DMS114 treated with DMSO at 0.1 percent for 48 hours (cell line): ENCODE measurements around the gene ACBD6.

ENCODE experiments used
- DNase-seq: peaks from one replicate; lab custom pipeline; 2025; ENCODE audit not compliant: unreplicated experiment; lab: John Stamatoyannopoulos, UW

Gene ACBD6

DNA sequence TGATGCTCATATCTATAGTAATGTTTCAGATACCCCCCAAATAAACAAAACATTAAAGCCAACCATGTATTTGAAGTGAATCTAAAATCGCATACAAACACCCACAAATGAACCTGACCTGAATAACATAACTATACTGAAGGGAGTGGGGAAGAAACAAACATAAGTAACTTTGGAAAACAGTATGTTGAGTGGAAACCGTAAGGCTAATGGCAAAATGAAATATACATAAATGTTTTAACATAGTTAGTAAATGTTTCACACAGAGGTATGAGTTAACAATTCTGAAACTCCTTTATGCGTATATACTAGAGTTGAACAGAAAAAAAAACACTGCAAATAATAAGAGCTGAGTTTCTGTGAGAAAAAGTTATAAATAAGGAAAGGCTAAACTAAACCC is 125.6 kb downstream of the ACBD6 start:
- DNase-seq: no peak

DNA sequence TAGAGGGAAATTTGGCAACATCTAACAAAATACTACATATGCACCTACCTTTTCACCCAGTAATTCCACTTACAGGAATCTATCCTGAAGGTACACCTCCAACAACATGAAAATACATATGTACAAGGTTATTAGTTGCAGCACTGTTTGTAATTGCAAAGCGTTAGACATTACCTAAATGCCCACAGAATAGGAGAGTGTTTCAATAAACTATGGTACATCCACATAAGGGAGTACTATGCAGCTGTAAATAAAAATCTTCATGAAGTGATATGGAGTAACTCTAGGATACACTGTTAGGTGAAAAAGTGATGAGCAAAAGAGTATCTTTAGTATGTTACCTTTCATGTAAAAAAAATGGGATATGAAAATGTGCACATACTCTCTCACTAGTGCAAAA is 126.1 kb downstream of the ACBD6 start:
- DNase-seq: no peak

GRCh38 chr1:180372728-180373127 is 129.6 kb downstream of the ACBD6 start:
- DNase-seq: no peak

- no peak for DNase-seq
Measured at GRCh38 chr1:180370597-180370996, 131.8 kb downstream of the ACBD6 start.

DNA sequence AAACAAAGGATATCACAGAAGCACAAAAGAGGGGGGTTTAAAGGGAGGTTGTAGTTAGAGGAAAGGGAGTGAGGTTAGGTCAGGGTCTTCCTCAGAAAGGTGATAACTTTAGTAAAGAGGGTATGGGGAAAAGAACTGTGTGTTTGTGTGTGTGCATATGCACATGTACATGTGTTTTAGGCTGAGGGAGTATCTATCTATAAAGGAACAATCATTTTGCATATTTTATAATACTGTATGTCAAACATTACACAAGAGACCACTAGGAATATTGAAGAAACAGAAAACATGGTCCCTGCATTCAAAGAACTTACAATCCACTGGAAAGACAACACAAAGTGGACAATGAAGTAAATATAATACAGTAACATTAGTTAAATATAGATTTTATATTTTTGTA is 132.2 kb downstream of the ACBD6 start:
- DNase-seq: no peak

DNA sequence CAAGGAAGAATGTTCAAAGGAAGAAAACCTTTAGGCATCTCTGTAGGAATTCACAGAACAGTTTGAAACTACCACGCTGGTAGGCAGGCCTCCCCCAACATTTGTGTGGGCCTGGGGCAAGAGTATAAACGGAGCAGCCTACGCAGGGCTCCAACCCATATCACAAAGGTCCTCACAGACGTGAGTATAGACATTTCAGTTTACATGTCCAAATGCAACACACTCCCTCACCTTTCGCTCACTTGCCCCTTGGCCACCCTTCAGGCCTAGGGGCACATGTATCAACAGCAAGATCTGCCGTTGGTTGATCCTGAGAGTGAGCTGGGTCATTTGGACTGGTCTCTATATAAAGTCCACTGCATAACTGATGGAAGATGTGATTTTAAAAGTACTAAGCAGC is 133.3 kb downstream of the ACBD6 start:
- DNase-seq: no peak

- DNase-seq: no peak
Measured at GRCh38 chr1:180366371-180367068, 135.9 kb downstream of the ACBD6 start.

DNA sequence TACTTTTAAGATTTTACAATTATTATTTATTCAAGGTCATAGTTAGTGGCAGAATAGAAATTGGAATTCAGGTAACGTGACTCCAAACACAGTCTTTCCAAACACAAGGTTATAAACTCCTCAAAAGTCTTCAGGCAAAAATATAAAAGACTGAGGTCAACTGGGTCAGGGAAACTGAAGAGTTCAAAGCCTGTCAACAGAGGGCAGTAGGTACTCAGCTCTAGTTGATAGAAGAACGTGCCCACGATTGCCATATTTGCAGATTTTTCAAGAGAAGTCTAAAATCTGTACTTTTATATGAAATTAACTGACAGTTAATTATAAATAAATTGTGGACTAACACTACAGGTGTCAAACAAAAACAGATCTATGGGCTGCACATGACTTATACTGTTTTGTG is 137.3 kb downstream of the ACBD6 start:
- no peak for DNase-seq

DNA sequence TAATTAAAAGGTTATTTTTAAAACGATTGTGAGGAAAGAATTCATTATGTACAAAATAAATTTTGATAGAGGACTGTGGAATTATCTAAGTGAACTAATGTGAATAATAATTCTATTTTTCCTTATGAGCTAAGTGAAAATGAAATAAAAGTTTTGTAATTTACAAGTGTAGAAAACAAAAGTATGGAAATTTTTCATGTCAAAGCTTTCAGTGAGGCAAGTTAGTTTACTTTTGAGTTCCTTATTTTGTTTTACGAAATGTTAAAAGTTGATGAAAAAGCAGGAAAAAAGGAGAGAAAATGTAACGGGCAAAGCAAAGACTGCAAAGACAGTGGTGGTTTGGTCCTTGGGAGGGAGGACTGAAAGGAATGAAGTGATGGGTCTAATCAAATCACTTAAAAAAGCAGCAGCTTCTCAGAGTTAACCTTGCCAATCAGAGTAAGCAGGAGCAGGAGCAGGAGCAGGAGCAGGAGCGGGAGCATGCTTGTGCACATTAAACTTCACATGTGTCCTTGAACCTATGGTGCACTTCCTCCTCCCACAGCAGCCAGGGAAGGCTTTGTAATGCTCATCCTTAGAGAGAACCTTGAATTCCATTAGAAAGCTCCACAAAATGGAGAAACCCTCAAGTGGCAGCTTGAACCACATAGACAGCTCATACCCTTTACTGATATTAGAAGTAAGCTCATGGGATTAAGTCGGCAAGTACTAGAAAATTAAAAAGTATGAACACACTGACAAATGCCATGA is 139.0 kb downstream of the ACBD6 start:
- no peak for DNase-seq

DNA sequence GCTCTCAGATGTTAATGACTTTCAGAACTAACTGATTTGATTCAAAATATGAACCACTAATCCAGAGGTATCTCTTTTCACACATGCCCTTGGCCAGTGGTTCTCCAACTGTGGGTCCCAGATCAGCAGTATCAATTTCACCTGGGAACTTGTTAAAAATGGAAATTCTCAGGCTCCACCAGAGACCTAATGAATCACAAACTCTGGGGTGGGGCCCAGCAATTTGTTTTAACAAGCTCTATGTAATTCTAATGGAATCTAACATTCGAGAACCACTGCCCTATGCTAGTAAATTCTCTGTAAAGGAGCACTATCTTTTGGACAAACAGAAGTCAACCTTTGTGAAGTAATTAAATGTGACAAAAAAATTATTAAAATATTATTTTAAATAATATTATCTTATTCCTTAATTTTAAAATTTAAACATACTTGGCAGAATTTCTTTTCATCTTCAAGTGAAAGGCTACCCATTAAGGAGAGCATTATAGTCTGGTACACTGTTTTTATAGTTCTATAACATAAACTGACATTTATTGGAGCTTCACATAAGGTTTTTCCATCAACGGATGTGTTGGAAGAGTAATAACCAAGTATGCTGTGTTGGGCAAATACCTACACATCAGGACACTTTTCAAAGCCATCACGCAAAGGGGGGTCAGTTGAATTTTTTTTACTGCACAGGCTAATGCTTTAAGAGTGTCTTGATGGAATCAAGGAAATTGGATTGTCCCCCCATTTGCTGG is 141.9 kb downstream of the ACBD6 start:
- no peak for DNase-seq

GRCh38 chr1:180358649-180359048 is 143.7 kb downstream of the ACBD6 start:
- DNase-seq: no peak

DNA sequence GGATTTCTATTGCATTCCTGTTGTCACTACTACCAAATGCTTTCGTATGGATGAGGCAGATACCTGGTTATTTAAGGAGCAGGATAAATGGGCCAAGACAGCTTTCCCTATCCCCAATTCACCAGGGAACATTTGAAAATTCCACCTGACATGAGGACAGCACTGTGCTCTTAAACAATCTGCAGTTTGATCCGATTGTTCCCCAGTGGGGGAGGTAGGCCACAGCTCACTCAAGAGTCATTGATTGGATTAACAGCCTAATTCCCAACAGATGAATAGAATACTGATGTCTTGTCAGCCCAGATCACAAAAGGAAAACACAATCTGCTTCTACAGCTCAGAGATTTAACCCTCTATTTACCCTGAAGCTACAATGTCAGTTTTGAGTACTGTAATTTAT is 148.4 kb downstream of the ACBD6 start:
- no peak for DNase-seq

- no peak for DNase-seq
Measured at GRCh38 chr1:180352588-180352987, 149.8 kb downstream of the ACBD6 start.

DNA sequence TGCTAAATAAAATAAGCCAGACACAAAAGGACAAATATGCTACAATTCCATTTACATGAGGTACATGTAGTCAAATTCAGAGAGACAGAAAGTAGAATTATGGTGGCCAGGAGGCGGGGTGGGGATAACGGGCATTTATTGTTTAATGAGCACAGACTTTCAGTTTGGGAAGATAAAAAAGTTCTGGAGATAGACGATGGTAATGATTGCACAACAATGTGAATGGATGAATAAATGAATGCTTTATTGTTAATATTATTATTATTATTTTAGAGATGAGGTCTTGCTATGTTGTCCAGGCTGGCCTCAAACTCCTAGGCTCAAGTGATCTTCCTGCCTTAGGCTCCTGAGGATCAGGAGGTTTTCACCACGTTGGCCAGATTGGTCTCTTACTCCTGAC is 150.4 kb downstream of the ACBD6 start:
- no peak for DNase-seq

DNA sequence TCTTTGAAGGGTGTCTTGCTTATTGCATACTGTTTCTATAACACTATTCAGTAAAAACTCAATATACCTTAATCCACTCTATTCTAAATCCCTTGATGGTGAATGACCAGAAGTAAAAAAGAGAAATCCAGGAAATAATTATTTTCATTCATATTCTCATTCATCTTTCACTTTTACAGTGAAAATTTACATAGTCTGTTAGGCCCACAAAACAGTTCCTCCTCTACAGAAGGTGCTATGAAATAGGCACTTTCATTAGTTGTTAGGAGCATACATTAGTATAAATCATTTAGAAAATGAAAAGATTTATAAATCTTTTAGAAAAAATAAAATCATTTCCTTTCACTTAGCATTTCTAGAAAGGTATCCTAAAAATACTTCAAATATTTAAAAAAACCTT is 157.2 kb downstream of the ACBD6 start:
- no peak for DNase-seq

GRCh38 chr1:180343921-180344769 is 158.2 kb downstream of the ACBD6 start:
- no peak for DNase-seq

GRCh38 chr1:180327089-180327488 is 175.3 kb downstream of the ACBD6 start:
- DNase-seq: no peak

GRCh38 chr1:180312926-180313325 is 189.5 kb downstream of the ACBD6 start:
- no peak for DNase-seq

DNA sequence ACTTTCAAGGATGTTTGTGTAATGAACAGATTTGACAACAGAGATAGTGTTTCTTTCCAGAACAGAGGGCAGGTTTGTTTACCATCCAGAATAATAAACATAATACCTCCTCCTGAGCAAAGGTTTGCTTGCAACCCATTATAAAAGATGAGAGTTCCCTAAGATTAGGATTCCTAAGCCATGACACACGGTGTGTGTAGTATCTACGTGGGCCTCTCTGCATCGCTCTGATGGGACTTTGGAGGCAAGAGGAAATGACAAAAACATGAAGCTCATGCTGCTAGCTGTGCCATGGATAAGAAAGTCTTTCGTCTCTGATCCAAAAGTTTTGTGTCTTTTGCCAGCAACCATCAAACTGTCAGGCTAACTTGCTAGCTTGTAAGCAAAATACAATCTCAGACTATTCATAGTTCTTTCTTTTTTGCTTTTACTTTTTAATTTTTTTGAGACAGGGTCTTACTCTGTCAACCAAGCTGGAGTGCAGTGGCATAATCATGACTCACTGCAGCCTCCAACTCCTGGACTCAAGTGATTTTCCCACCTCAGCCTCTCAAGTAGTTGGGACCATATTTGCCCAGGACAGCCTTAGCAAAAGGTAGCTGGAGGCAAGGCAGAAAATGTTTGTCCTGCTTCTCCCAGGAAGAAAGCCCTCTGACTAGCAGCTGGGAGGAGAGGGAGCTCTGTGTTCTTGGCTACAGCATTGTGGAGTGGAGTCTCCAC is 191.2 kb downstream of the ACBD6 start:
- DNase-seq: no peak

GRCh38 chr1:180310095-180310494 is 192.3 kb downstream of the ACBD6 start:
- no peak for DNase-seq

DNA sequence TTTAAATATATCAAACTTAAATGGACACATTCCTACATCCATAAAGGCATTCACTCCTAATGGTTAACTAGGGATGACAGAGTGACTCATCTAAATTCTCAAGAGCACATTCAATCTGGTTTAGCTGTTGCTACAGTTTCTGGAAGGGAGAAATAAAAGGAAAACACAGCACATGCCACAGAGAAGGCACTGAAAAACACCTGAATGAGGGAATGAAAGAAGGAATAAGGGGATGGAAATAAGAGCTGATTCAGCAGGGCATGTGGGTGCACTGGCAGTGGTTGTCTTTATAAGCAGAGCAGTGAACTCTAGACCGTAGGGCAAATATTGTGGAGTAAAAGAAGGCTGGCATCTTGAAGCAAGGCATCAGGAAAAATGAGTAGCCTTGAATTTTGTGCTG is 193.0 kb downstream of the ACBD6 start:
- DNase-seq: no peak
